Astrocyte (in vitro differentiated cells and primary cell): ENCODE measurements around the gene HIRIP3. TPM values are rescaled to one million over a fixed set of nuclear protein-coding genes. Genes with fewer than 3 reads are reported as not detected.

ENCODE experiments used
- DNase-seq: peaks from one replicate; pipeline ENCODE4 v3.0.0-alpha.2; 2010; ENCODE audit warnings: low read depth
- FAIRE-seq: peaks from 2 replicates; lab custom pipeline; 2011; peaks lifted over from hg19 to GRCh38; lab: Jason Lieb, UNC
- H2AFZ ChIP-seq: 2 replicates; pipeline ENCODE4 v1.6.0; 2012; ENCODE audit warnings: low read depth, low read length, inconsistent platforms
- H3K27ac ChIP-seq: 2 replicates; pipeline ENCODE4 v1.5.1; 2011; ENCODE audit warnings: low read depth, low read length, inconsistent platforms
- H3K27me3 ChIP-seq: 2 replicates; pipeline ENCODE4 v1.6.0; 2011; ENCODE audit warnings: low read length, inconsistent platforms; ENCODE audit not compliant: insufficient read depth
- H3K36me3 ChIP-seq: 2 replicates; pipeline ENCODE4 v1.5.1; 2011; ENCODE audit warnings: low read length, inconsistent platforms; ENCODE audit not compliant: insufficient read depth
- H3K4me1 ChIP-seq: 2 replicates; pipeline ENCODE4 v1.5.1; 2011; ENCODE audit warnings: low read length, inconsistent platforms; ENCODE audit not compliant: insufficient read depth
- H3K4me2 ChIP-seq: 2 replicates; pipeline ENCODE4 v1.6.0; 2012; ENCODE audit warnings: low read length, inconsistent platforms
- H3K4me3 ChIP-seq: 2 replicates; pipeline ENCODE4 v1.5.1; 2011; ENCODE audit warnings: low read depth, mild to moderate bottlenecking, low read length, inconsistent platforms; ENCODE audit not compliant: insufficient read depth
- H3K79me2 ChIP-seq: 2 replicates; pipeline ENCODE4 v1.6.0; 2012; ENCODE audit warnings: mild to moderate bottlenecking, low read length, inconsistent platforms; ENCODE audit not compliant: insufficient read depth
- H3K9ac ChIP-seq: 2 replicates; pipeline ENCODE4 v1.6.0; 2012; ENCODE audit warnings: mild to moderate bottlenecking, low read length, inconsistent platforms
- H3K9me3 ChIP-seq: 2 replicates; pipeline ENCODE4 v1.5.1; 2012; ENCODE audit warnings: low read depth, mild to moderate bottlenecking, low read length, inconsistent platforms; ENCODE audit not compliant: insufficient read depth
- H4K20me1 ChIP-seq: 2 replicates; pipeline ENCODE4 v1.6.0; 2012; ENCODE audit warnings: low read length, inconsistent platforms; ENCODE audit not compliant: insufficient read depth
- H3K27ac Mint-ChIP-seq: one replicate; pipeline ENCODE4 v1.8.0; 2021; ENCODE audit warnings: mild to moderate bottlenecking, mixed read lengths; ENCODE audit not compliant: unreplicated experiment
- H3K27me3 Mint-ChIP-seq: one replicate; pipeline ENCODE4 v1.8.0; 2021; ENCODE audit warnings: low read depth, mixed read lengths; ENCODE audit not compliant: unreplicated experiment
- H3K36me3 Mint-ChIP-seq: one replicate; pipeline ENCODE4 v1.8.0; 2021; ENCODE audit warnings: low read depth, mixed read lengths; ENCODE audit not compliant: unreplicated experiment
- H3K4me1 Mint-ChIP-seq: one replicate; pipeline ENCODE4 v1.8.0; 2021; ENCODE audit warnings: low read depth, mixed read lengths; ENCODE audit not compliant: unreplicated experiment
- H3K4me3 Mint-ChIP-seq: one replicate; pipeline ENCODE4 v1.8.0; 2021; ENCODE audit warnings: mild to moderate bottlenecking, moderate library complexity, mixed read lengths; ENCODE audit not compliant: unreplicated experiment
- H3K9me3 Mint-ChIP-seq: one replicate; pipeline ENCODE4 v1.8.0; 2021; ENCODE audit warnings: mild to moderate bottlenecking, mixed read lengths; ENCODE audit not compliant: unreplicated experiment
- CTCF ChIP-seq: IDR thresholded peaks from 2 replicates; pipeline ENCODE4 v1.5.1; 2011; ENCODE audit warnings: low read depth, mild to moderate bottlenecking, inconsistent platforms, low read length, moderate library complexity; ENCODE audit not compliant: insufficient read depth
- EZH2 ChIP-seq: IDR thresholded peaks from 2 replicates; pipeline ENCODE4 v1.6.1; 2012; ENCODE audit warnings: mild to moderate bottlenecking, low read length, inconsistent platforms; ENCODE audit not compliant: insufficient read depth
- total RNA-seq: library from RNA; stranded (reverse); gene quantifications from 2 replicates; pipeline ENCODE4 v1.2.1, GENCODE V29; 2021

The HIRIP3 gene
- total RNA-seq, 1 donor from 2014 or later: 4.3 TPM

GRCh38 chr16:29982560-29983419 lies 12.6 kb downstream of the HIRIP3 start:
- peaks cover 73% of the 10 kb centered on the region for H3K36me3 ChIP-seq
- TF ChIP-seq CTCF (no peak), EZH2 (no peak)
- no peak overlapping the region for H3K4me2 ChIP-seq

GRCh38 chr16:29978564-29979270 lies 16.7 kb downstream of the HIRIP3 start:
- Histone ChIP-seq H3K9ac (no peak overlapping the region), H3K27me3 (no peaks in the 10 kb centered on the region), H3K9me3 (no peaks in the 10 kb centered on the region), H3K4me3 (no peak overlapping the region), H3K36me3 (peaks cover 56% of the 10 kb centered on the region), H3K4me1 (peaks cover 23% of the 10 kb centered on the region), H3K79me2 (peaks cover 57% of the 10 kb centered on the region), H2AFZ (no peak overlapping the region), H4K20me1 (peaks cover 80% of the 10 kb centered on the region), H3K27ac (no peak overlapping the region), H3K4me2 (no peak overlapping the region)
- H3K27me3 Mint-ChIP-seq: no peaks in the 10 kb centered on the region
- H3K36me3 Mint-ChIP-seq: peaks cover 27% of the 10 kb centered on the region
- FAIRE-seq: no peak
- no peak overlapping the region for H3K4me3 Mint-ChIP-seq
- H3K4me1 Mint-ChIP-seq: peaks cover 17% of the 10 kb centered on the region
- TF ChIP-seq CTCF (no peak), EZH2 (no peak)
- H3K9me3 Mint-ChIP-seq: no peaks in the 10 kb centered on the region
- no peak overlapping the region for H3K27ac Mint-ChIP-seq
- DNase-seq: no peak

More at GRCh38 chr16:29982560-29983419, 12.6 kb downstream of the HIRIP3 start:
- H3K27ac Mint-ChIP-seq: peak overlapping the region; percentile 53
- Histone ChIP-seq H3K9me3 (no peaks in the 10 kb centered on the region), H3K4me1 (no peaks in the 10 kb centered on the region), H3K4me3 (no peak overlapping the region), H2AFZ (no peak overlapping the region), H3K27ac (no peak overlapping the region), H3K79me2 (peaks cover 17% of the 10 kb centered on the region), H3K27me3 (no peaks in the 10 kb centered on the region), H3K9ac (no peak overlapping the region), H4K20me1 (peaks cover 61% of the 10 kb centered on the region)
- FAIRE-seq (no peak), DNase-seq (no peak)
- no peaks in the 10 kb centered on the region for H3K27me3 Mint-ChIP-seq
- H3K36me3 Mint-ChIP-seq: peaks cover 22% of the 10 kb centered on the region
- H3K9me3 Mint-ChIP-seq: no peaks in the 10 kb centered on the region
- no peak overlapping the region for H3K4me3 Mint-ChIP-seq
- H3K4me1 Mint-ChIP-seq: no peaks in the 10 kb centered on the region
